VCaP (cell line): ENCODE data around the gene CAMKK2.
"Not testable (repeated sequence)": the region's sequence is repeated elsewhere in the genome, so short reads cannot be mapped to it uniquely, and the experiment has no call there.

Experiments used
- H3K27ac ChIP-seq: fragments of 450-650 bp; 2 replicates; pipeline ENCODE4 v1.5.1; 2017
- TF ChIP-seq, protein P1 (sequence below): fragments of 450-650 bp; conservative IDR thresholded peaks from 2 replicates; pipeline ENCODE4 v1.5.1; 2017; ENCODE audit warnings: mild to moderate bottlenecking, moderate library complexity

Gene CAMKK2

DNA sequence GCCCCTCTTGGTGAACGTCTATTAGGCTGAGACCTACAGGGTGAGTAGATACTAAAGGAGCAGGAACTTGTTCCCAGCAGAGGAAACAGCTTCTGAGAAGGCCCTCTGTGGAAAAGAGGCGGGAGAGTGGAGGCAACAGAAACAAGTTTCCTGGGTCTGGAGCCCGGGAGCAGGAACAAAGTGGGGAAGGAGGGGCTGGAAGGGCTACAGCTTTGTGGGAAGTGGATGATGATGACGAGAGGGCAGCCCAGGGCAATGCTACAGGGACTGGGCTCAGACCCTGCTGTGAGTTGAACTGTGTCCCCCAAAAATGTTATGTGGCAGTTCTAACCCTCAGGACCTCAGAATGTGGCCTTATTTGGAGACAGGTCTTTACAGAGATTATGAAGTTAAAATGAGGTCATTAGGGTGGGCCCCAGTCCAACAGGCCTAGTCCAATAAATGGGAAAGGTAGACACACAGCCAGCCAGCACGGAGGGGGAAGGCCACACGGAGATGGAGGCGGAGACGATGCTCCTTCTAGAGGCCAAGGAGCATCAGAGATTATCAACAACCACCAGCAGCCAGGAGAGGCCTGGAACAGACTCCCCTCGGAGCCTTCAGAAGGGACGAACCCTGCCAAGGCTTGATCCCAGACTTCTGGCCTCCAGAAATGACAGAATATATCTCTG is 14.3 kb downstream of the CAMKK2 start:
- H3K27ac ChIP-seq = no peak overlapping the region
- TF ChIP-seq, protein P1, sequence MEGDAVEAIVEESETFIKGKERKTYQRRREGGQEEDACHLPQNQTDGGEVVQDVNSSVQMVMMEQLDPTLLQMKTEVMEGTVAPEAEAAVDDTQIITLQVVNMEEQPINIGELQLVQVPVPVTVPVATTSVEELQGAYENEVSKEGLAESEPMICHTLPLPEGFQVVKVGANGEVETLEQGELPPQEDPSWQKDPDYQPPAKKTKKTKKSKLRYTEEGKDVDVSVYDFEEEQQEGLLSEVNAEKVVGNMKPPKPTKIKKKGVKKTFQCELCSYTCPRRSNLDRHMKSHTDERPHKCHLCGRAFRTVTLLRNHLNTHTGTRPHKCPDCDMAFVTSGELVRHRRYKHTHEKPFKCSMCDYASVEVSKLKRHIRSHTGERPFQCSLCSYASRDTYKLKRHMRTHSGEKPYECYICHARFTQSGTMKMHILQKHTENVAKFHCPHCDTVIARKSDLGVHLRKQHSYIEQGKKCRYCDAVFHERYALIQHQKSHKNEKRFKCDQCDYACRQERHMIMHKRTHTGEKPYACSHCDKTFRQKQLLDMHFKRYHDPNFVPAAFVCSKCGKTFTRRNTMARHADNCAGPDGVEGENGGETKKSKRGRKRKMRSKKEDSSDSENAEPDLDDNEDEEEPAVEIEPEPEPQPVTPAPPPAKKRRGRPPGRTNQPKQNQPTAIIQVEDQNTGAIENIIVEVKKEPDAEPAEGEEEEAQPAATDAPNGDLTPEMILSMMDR = no peak

DNA sequence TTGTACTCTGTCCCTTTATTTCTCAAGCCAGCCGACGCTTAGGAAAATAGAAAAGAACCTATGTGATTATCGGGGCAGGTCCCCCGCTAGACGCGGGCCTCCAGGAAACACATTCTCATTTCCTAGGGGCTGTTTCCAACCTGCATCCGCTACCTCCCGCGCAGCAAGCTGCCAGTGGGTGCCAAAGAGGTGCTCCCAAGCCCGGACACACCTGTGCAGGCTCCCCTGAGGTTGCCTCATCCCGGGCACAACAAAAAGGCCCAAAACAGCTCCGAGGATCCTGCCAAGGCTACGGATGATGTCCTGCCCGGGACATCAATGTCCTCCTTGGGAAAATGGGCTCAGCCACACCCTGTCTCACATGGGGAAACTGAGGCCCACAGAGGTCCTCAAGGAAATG is 15.4 kb downstream of the CAMKK2 start:
- not testable (repeated sequence) for H3K27ac ChIP-seq

DNA sequence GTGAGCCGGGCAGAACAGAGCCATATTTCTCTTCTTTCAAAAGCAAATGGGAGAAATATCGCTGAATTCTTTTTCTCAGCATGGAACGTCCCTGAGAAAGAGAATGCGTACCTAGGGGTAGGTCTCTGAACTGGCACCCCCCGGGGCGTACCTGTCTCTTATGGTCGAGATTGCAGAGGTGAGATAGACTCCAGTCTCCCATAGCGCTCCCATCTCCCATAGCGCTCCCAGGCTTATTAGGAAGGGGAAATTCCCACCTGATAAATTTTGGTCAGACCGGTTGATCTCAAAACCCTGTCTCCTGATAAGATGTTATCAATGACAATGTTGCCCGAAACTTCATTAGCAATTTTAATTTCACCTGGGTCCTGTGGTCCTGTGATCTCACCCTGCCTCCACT is 16.0 kb downstream of the CAMKK2 start:
- H3K27ac ChIP-seq = not testable (repeated sequence)

DNA sequence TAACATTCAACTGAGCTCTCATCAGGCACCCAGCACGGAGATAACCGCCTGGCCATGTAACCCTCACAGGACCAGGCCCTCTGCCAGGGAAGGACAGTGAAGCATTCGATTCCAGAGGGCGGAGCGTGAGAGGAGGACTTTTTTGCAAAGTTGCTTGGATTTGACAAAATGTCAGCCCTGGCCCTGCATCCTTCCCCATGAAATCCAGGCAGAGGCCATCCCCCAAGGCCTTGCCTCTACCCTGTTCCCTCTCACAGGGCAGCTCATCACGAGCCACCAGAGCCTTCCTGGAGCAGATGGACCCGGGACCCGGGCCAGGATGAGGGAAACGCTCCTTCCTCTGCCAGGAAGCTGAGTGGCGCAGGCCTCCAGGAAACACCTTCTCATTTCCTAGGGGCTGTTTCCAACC is 17.0 kb downstream of the CAMKK2 start:
- TF ChIP-seq, protein P1 = no peak
- H3K27ac ChIP-seq = no peak overlapping the region; the same call in 1 of the 2 replicates

DNA sequence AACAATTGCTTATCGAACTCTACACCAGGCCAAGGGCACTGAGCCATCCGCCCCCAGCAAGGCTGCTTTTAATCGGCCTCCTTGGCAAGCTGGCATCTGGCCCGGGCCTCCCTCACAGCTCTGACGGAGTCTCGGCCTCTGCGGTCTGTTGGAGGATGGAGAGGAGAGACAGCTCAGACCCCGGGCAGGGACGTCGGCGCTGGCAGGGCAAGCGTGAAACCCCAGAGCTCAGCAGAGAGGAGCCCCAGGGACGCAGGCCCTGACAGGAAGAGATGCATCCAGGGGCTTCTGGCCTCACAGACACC is 17.5 kb downstream of the CAMKK2 start:
- H3K27ac ChIP-seq = no peak overlapping the region
- TF ChIP-seq, protein P1 = no peak

DNA sequence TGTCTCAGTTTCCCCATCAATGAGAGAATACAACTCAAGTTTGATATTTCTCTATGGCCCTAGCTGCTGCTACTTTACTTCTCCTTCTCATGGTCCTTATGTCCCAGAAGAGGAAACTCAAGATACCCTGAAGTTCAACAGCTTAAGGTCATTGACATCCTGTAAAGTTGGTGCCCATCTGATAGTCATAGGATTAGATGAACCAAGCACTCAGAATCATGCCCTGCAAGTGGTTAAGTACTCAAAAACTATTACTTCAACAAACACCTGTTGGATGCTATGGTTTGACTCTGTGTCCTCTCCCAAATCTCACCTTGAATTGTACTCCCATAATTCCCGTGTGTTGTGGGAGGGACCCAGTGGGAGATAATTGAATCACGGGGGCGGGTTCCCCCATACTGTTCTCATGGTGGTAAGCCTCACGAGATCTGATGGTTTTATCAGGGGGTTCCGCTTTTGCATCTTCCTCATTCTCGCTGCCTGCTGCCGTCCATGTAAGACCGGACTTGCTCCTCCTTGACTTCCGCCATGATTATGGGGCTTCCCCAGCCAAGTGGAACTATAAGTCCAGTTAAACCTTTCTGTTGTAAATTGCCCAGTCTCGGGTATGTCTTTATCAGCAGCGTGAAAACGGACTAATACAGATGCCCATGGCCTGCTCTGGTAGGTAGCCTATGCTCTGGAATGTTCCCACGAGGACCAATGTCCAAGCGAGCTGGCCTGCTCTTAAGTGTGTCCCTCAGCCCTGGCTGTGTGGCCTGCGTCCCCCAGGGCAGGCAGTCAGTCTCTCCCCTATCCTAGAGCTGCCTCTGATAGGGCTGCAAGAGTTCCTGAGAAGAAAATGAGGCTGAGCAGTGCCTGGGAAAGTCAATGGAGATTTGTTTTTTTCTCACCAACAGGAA is 18.1 kb downstream of the CAMKK2 start:
- TF ChIP-seq, protein P1 = no peak

DNA sequence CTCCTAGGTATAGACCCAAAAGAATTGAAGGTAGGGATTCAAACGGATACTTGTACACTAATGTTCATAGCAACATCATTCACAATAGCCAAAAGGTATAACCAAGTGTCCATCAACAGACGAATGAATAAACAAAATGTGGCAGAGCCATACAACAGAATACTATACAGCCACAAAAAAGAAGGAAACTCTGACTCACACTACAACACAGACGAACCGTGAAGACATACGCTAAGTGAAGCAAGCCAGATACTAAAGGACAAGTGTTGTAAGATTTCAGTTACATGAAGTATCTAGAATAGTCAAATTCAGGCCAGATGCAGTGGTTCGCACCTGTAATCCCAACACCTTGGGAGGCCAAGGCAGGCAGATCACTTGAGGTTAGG is 19.1 kb downstream of the CAMKK2 start:
- no peak overlapping the region for H3K27ac ChIP-seq
- TF ChIP-seq, protein P1 = no peak

More for the DNA sequence above, 18.1 kb downstream of the CAMKK2 start:
- H3K27ac ChIP-seq = no peak overlapping the region

DNA sequence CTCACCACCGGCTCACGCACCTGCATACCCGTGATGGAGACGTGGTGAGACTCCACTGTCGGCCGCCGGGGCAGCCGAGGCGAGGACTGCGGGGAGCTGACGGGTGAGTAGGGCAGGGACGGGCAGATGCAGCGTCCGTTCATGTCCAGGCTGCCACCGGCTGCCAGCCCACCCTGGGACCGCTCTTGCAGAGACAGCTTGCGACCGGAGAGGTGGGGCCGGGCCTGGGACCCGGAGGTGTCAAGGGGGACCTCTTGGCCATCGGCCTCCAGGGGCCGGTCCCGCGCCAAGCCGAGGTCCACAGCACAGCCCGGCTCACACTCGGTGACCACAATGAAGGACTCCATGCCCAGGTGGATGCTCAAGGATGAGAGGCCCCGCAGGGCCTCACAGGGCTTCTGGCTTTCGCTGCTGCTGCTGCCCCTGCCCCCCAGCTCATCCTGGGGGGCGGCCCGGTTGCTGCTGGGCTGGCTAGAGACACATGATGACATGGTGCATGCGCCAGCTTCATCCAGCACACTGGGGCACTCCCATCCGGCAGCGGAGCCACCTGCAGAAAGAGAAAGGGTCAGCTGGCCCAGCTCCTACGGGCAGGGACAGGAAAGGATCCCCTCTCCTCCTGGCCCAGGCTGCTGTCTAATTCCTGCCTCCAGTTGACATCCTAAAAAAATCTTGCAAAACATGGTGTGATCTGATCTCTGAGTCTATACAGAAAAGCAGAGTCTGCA is 22.3 kb downstream of the CAMKK2 start:
- TF ChIP-seq, protein P1 = no peak

More for the DNA sequence above, 22.3 kb downstream of the CAMKK2 start:
- H3K27ac ChIP-seq = no peak overlapping the region
